Measurements from ENCODE around the gene ACSBG1.
"Not testable (repeated sequence)": the region's sequence is repeated elsewhere in the genome, so short reads cannot be mapped to it uniquely, and the experiment has no call there.

DNA sequence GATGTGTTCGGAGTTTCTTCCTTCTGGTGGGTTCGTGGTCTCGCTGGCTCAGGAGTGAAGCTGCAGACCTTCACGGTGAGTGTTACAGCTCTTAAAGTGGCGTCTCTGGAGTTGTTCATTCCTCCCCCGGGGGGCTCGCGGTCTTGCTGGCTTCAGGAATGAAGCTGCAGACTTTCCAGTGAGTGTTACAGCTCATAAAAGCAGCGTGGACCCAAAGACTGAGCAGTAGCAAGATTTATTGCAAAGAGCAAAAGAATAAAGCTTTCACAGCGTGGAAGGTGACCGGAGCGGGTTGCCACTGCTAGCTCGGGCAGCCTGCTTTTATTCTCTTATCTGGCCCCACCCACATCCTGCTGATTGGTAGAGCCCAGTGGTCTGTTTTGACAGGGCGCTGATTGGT, 11.0 kb upstream of the ACSBG1 start:
- TF ChIP-seq, protein P1, sequence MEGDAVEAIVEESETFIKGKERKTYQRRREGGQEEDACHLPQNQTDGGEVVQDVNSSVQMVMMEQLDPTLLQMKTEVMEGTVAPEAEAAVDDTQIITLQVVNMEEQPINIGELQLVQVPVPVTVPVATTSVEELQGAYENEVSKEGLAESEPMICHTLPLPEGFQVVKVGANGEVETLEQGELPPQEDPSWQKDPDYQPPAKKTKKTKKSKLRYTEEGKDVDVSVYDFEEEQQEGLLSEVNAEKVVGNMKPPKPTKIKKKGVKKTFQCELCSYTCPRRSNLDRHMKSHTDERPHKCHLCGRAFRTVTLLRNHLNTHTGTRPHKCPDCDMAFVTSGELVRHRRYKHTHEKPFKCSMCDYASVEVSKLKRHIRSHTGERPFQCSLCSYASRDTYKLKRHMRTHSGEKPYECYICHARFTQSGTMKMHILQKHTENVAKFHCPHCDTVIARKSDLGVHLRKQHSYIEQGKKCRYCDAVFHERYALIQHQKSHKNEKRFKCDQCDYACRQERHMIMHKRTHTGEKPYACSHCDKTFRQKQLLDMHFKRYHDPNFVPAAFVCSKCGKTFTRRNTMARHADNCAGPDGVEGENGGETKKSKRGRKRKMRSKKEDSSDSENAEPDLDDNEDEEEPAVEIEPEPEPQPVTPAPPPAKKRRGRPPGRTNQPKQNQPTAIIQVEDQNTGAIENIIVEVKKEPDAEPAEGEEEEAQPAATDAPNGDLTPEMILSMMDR (IDR thresholded peaks at IDR 0.05): not testable (repeated sequence)
- TF ChIP-seq POLR2A (IDR thresholded peaks at IDR 0.05): not testable (repeated sequence)

Measured in esophagus squamous epithelium (tissue), 4 donors.